Measurements from ENCODE around the gene HOXA4. TPM values are rescaled to one million over a fixed set of nuclear protein-coding genes. Genes with fewer than 3 reads are reported as not detected.

Gene HOXA4
- total and polyA plus RNA-seq, 2 of the 4 experiments (the other 2 are of a cell fraction), result 0.36 to 8.0 TPM

DNA sequence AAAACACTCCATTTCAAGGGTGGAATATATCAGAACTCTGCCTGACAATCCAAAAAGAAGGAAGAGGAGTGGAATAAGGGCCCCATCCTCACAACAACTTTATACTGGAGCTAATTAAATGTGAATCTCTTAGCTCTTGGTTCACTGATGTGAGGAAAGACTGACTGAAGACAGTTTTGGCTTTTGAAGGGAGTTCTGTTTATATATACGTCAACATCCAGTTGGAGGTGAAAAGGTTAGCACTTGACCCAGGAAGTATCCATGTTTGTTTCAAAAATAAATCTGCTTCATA lies 37.8 kb downstream of the HOXA4 start:
- intact Hi-C loops (cut with micrococcal nuclease) (no loop called here), in situ Hi-C loops (cut with MboI; ENCODE audit: low sequenced_read_pairs) (no loop called here), dilution Hi-C loops (cut with HindIII; ENCODE audit: low sequenced_read_pairs, unreplicated experiment) (no loop called here)
- Histone ChIP-seq H4K20me1 (ENCODE audit: insufficient read depth, low read length) (peaks cover 5% of the 10 kb centered on the region), H3K79me1 (ENCODE audit: low read depth in 1 of 2, low read length in 2 of 2) (peaks cover 10 to 16% of the 10 kb centered on the region in 2 experiments; a peak in 3 of 4 replicates), H4K91ac (ENCODE audit: insufficient read depth, low read depth, low read length) (no peak overlapping the region), H3K9me3 (ENCODE audit: control insufficient read depth, insufficient read depth, low read length) (no peaks in the 10 kb centered on the region), H2AK5ac (ENCODE audit: low read depth, low read length) (no peak overlapping the region), H3K36me3 (ENCODE audit: control insufficient read depth, insufficient read depth, low read length) (no peaks in the 10 kb centered on the region; the same call in 1 of the 2 replicates), H2BK5ac (ENCODE audit: low read depth, low read length, poor library complexity, severe bottlenecking) (no peak overlapping the region), H3K4ac (ENCODE audit: low read depth, low read length) (no peak overlapping the region), H3K9me1 (ENCODE audit: insufficient read depth, low read length) (no peaks in the 10 kb centered on the region), H2AK9ac (replicated peaks; ENCODE audit: low read depth, low read length, poor library complexity) (no peak overlapping the region), H3K56ac (ENCODE audit: extremely low read depth, insufficient read depth, low read length) (no peak overlapping the region), H3K27me3 (ENCODE audit: control insufficient read depth, insufficient read depth, low read length) (peaks cover 4% of the 10 kb centered on the region; the same call in 1 of the 2 replicates), H3K9ac (ENCODE audit: low read depth, low read length) (no peak overlapping the region), H3K23ac (ENCODE audit: low read depth, low read length) (no peak overlapping the region), H3K4me1 (ENCODE audit: control insufficient read depth, insufficient read depth, low read length) (no peaks in the 10 kb centered on the region), H2BK120ac (ENCODE audit: low read depth, low read length) (no peak overlapping the region), H2BK15ac (ENCODE audit: low read depth, low read length) (no peak overlapping the region), H4K8ac (ENCODE audit: low read depth in 2 of 2, low read length in 2 of 2) (no peak overlapping the region), H3K18ac (ENCODE audit: low read depth, low read length) (no peak overlapping the region), H3K27ac (ENCODE audit: insufficient read depth, low read length) (no peak overlapping the region), H3K4me3 (ENCODE audit: insufficient read depth, low read depth, low read length) (no peak overlapping the region), H4K5ac (ENCODE audit: low read depth, low read length) (no peak overlapping the region), H3K4me2 (ENCODE audit: low read depth, low read length) (no peak overlapping the region), H2BK20ac (ENCODE audit: low read depth, low read length) (no peak overlapping the region), H3K14ac (replicated peaks; ENCODE audit: low read depth, low read length) (no peak overlapping the region), H2AFZ (replicated peaks; ENCODE audit: low read length, poor library complexity) (no peak overlapping the region)
- CTCF ChIA-PET, result interaction anchor here (0.7 kb wide), 1 partner anchor 398 kb away, joined by 3 read pairs; no protein-coding TSS in a partner anchor
- ATAC-seq (ENCODE audit: low read depth), result no peak
- WGBS, 2 experiments (ENCODE audit: extremely low coverage in 2 of 2, insufficient read length in 1 of 2), result no CpG with 5 or more reads among the region's 1 CpG
- POLR2A ChIA-PET (ENCODE audit: unreplicated experiment), result no interaction called here
- TF ChIP-seq NFE2L2 (IDR thresholded peaks at IDR 0.05; ENCODE audit: low read depth, low read length) (no peak), CHD1 (IDR thresholded peaks at IDR 0.05; ENCODE audit: low read depth, low read length) (no peak), FOS (IDR thresholded peaks at IDR 0.05; ENCODE audit: low read depth, low read length) (no peak), RCOR1 (IDR thresholded peaks at IDR 0.05; ENCODE audit: insufficient replicate concordance, low read length) (no peak), MXI1 (IDR thresholded peaks at IDR 0.05; ENCODE audit: borderline replicate concordance, low read depth, low read length) (no peak), CEBPB (IDR thresholded peaks at IDR 0.05; ENCODE audit: low read depth, low read length) (no peak), RFX5 (IDR thresholded peaks at IDR 0.05; ENCODE audit: low read depth, low read length) (no peak), RAD21 (IDR thresholded peaks at IDR 0.05; ENCODE audit: low read length) (no peak), BHLHE40 (IDR thresholded peaks at IDR 0.05; ENCODE audit: low read depth, low read length) (no peak), POLR2A (IDR thresholded peaks at IDR 0.05; ENCODE audit: low read depth, low read length) (no peak), MAFK (IDR thresholded peaks at IDR 0.05; ENCODE audit: low read depth, low read length) (no peak)
- TF ChIP-seq, protein P1, sequence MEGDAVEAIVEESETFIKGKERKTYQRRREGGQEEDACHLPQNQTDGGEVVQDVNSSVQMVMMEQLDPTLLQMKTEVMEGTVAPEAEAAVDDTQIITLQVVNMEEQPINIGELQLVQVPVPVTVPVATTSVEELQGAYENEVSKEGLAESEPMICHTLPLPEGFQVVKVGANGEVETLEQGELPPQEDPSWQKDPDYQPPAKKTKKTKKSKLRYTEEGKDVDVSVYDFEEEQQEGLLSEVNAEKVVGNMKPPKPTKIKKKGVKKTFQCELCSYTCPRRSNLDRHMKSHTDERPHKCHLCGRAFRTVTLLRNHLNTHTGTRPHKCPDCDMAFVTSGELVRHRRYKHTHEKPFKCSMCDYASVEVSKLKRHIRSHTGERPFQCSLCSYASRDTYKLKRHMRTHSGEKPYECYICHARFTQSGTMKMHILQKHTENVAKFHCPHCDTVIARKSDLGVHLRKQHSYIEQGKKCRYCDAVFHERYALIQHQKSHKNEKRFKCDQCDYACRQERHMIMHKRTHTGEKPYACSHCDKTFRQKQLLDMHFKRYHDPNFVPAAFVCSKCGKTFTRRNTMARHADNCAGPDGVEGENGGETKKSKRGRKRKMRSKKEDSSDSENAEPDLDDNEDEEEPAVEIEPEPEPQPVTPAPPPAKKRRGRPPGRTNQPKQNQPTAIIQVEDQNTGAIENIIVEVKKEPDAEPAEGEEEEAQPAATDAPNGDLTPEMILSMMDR (conservative IDR thresholded peaks at IDR 0.05; ENCODE audit: low read depth, low read length), result no peak
- TF ChIP-seq, protein P2, sequence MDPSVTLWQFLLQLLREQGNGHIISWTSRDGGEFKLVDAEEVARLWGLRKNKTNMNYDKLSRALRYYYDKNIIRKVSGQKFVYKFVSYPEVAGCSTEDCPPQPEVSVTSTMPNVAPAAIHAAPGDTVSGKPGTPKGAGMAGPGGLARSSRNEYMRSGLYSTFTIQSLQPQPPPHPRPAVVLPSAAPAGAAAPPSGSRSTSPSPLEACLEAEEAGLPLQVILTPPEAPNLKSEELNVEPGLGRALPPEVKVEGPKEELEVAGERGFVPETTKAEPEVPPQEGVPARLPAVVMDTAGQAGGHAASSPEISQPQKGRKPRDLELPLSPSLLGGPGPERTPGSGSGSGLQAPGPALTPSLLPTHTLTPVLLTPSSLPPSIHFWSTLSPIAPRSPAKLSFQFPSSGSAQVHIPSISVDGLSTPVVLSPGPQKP (IDR thresholded peaks at IDR 0.05; ENCODE audit: borderline replicate concordance, low read depth, low read length), result no peak
- TF ChIP-seq, protein P3, sequence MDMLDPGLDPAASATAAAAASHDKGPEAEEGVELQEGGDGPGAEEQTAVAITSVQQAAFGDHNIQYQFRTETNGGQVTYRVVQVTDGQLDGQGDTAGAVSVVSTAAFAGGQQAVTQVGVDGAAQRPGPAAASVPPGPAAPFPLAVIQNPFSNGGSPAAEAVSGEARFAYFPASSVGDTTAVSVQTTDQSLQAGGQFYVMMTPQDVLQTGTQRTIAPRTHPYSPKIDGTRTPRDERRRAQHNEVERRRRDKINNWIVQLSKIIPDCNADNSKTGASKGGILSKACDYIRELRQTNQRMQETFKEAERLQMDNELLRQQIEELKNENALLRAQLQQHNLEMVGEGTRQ (IDR thresholded peaks at IDR 0.05; ENCODE audit: low read depth, low read length), result no peak
- DNase-seq, result no peak
- no TSS peak for BruUV-seq (replicated peaks)

All from IMR-90 (cell line).